PC-9 (cell line): Measurements from ENCODE around the gene MRPS22.

Source experiments
- CTCF ChIP-seq: fragments of 200-600 bp; sonication (generic); conservative IDR thresholded peaks from 2 replicates; pipeline ENCODE4 v1.6.1; 2017; ENCODE audit warnings: mixed run types, antibody characterized with exemption, mild to moderate bottlenecking, moderate library complexity
- EZH2 ChIP-seq: fragments of 200-600 bp; sonication (generic); IDR thresholded peaks from 2 replicates; pipeline ENCODE4 v1.8.0; 2017; ENCODE audit warnings: antibody characterized with exemption, low read depth

- TF ChIP-seq CTCF (no peak), EZH2 (no peak)
These were observed 25.4 kb upstream of the MRPS22 start for GRCh38 chr3:139318431-139318816.
